GM21447 (cell line): ENCODE data around the gene USH1G.

Experiments
- ATAC-seq: cut with Tn5 transposase; IDR thresholded peaks from one replicate; pipeline ENCODE4 v1.9.1; 2021; ENCODE audit not compliant: unreplicated experiment

Gene USH1G

DNA sequence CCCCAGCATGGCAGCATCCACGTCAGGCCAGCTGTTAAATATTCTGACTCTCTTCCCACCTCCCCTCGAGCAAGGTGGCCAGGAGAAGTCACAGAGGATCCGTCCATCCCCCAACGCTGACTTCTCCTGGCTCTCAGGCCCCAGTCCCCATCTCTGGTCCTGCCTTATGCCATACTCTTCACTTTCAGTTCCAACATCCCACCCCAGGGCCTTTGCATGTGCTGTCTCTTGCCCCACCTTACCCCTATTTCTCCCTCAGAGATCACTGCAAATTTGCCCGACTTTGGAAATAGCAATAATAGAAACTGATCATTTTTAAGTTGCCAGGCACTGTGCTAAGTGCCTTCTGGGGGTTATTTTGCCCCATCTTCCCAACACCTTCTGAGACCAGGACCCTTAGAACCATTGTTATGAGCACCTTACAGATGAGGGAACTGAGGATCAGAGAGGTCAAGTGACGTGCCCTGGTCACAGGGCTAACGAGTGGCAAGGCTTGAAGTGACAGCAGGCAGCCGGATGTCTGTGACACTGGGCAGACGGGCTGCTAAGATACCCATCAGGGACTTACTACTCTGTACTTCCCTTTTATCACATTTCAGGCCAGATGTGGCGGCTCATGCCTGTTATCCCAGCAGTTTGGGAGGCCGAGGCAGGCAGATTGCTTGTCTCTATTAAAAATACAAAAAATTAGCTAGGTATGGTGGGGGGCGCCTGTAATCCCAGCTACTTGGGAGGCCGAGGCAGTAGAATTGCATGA lies 31.8 kb upstream of the USH1G start:
- ATAC-seq: no peak

- no peak for ATAC-seq
These were observed 31.1 kb upstream of the USH1G start for GRCh38 chr17:74954115-74954514.

- ATAC-seq: no peak
These were observed 30.2 kb upstream of the USH1G start for GRCh38 chr17:74953134-74953687.

- no peak for ATAC-seq
These were observed 29.5 kb upstream of the USH1G start for GRCh38 chr17:74952431-74953133.

GRCh38 chr17:74951680-74952421 lies 28.8 kb upstream of the USH1G start:
- ATAC-seq: no peak

- ATAC-seq: no peak
These were observed 28.0 kb upstream of the USH1G start for GRCh38 chr17:74951065-74951464.

DNA sequence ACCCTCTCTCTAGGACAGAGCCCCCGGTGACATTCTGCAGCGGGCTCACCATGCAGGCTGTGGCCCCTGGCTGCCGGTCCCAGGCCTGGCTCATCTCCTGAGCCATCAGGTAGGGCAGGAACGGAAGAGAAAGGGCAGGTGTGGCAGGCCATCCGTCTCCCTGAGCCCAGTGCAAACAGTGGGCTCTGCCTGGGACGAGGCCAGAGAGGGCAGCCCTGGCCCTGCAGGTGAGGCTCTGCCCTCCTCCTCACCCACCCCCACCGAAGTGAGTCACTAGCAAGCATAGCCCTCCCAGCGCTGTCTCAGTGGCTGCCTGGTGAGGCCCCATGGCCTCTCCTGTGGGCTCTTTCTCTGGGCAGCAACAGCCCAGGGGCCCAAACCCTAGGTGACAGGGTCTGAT lies 27.2 kb upstream of the USH1G start:
- ATAC-seq: no peak

GRCh38 chr17:74949455-74950115 lies 26.5 kb upstream of the USH1G start:
- ATAC-seq: no peak

DNA sequence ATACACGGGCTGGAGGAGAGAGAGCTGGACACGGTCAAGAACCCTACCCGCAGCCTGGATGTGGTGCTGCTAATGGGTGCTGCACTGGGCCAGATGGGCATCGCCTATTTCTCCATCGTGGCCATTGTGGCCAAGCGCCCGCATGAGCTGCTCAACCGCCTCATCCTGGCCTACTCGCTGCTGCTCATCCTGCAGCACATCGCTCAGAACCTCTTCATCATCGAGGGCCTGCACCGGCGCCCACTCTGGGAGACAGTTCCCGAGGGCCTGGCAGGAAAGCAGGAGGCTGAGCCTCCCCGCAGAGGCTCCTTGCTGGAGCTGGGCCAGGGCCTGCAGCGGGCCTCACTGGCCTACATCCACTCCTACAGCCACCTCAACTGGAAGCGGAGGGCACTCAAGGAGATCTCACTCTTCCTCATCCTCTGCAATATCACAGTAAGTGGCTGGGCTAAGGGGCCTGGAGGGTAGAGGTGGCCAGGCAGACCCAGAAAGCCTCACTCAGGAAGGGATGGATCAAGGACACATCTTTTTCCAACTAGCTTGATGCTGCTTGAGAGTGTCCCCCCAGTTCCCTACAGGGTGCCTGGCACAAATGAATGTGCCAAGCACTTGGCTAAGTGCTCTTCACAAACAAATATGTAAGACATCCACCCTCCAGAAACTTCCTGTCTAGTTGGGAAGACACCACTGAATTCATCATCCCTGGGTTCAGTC lies 24.1 kb upstream of the USH1G start:
- ATAC-seq: no peak

GRCh38 chr17:74946641-74947040 lies 23.6 kb upstream of the USH1G start:
- no peak for ATAC-seq

DNA sequence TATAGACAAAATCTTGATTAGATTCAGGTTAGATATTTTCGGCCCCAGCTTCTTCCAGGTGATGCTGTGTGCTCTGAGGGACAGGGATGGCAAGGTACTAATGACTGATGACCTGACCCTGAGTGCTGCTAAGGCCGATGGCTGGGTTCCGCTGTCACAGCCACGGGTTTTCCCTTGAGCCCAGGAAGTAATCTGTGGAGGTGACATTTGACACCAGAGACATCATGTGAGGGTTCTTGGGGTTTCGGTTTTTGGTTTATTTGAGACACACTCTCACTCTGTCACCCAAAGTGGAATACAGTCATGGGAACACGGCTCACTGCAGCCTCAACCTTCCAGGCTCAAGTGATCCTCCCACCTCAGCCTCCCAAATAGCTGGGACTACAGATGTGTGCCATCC lies 22.5 kb upstream of the USH1G start:
- ATAC-seq: no peak

DNA sequence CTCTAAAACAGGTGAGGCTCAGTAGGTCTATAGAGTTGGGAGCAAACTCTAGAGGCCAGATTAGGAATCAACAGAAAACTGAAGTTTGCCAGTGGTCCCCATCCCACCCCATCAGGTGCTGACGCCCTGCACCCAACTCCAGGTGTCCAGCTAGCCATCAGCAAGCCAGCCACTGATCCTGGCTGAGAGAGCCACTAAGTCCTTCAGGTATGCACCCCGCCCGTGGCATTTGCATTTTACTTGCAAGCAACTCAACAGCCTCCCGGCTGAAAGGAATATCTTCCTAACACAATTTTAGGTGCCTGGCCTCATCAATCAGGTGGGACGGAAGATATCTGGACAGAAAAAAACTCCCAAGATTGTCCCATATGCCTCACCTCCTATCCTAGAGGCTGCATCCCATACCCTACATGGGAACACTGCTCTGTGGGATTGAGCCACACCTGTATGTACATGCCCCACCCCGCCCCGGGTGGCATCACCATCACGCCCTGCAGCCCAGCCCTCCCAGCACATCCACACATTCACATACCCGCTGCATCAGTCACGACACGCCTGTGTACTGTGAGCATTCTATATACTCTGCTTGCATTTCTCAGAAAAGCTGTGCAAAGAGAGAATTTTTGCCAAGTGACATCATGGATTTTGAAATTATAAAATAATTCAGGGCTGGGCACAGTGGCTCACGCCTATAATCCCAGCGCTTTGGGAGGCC lies 20.9 kb upstream of the USH1G start:
- no peak for ATAC-seq

DNA sequence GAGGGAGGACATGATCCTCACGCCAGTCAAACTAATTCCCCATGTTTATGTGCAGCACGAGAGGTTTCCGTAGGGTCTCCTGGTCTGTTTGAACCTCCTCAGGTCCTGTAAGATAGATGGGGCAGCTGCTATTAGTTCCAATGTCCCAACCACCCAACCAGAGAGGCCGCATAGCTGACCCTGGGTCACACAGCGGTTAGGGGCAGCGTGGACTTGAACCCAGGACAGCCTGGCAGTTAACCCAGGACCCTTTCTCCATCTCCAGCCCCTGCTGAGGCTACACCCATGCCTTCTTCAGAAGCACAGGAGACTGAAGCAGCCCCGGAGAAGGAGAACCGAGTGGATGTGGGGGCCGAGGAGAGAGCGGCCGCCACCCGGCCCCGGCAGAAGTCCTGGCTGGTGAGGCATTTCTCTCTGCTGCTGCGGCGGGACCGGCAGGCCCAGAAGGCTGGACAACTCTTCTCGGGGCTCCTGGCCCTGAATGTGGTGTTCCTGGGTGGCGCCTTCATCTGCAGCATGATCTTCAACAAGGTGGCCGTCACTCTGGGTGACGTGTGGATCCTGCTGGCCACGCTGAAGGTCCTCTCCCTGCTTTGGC lies 18.2 kb upstream of the USH1G start:
- ATAC-seq: no peak

- ATAC-seq: no peak
These were observed 16.5 kb upstream of the USH1G start for GRCh38 chr17:74939534-74939933.

GRCh38 chr17:74938194-74938950 lies 15.3 kb upstream of the USH1G start:
- no peak for ATAC-seq

GRCh38 chr17:74937064-74938051 lies 14.3 kb upstream of the USH1G start:
- no peak for ATAC-seq

- ATAC-seq: no peak
These were observed 13.4 kb upstream of the USH1G start for GRCh38 chr17:74936470-74936799.
